B cell (primary cell): Measurements from ENCODE around the gene SNAPC5. TPM values are rescaled to one million over a fixed set of nuclear protein-coding genes. Genes with fewer than 3 reads are reported as not detected.

ENCODE experiments used
- ATAC-seq: fragments of 200-7000 bp; cut with Tn5 transposase; one replicate; pipeline ENCODE4 v1.10.0; 2021; ENCODE audit warnings: low read depth, mild to moderate bottlenecking, moderate number of reproducible peaks, moderate library complexity
- CTCF ChIA-PET: fragments of 350-600 bp; sonication (Branson Sonifier 250); formaldehyde crosslinking; loops from one replicate; lab custom pipeline; 2021; ENCODE audit warnings: antibody characterized with exemption, inconsistent platforms; lab: Charles Lee
- POLR2A ChIA-PET: fragments of 350-600 bp; sonication (Branson Sonifier 250); formaldehyde crosslinking; loops from one replicate; lab custom pipeline; 2021; ENCODE audit warnings: antibody characterized with exemption; lab: Charles Lee
- DNase-seq: peaks from one replicate; pipeline ENCODE4 v3.0.0; 2013
- H2AFZ ChIP-seq: 2 replicates; pipeline ENCODE4 v1.6.1; 2012; ENCODE audit warnings: mild to moderate bottlenecking, low read depth, low read length; ENCODE audit not compliant: insufficient read depth, poor library complexity, severe bottlenecking
- H3K27ac ChIP-seq, 2 donors: 1 replicate in 1 of 2; 2 replicates in 1 of 2; pipeline ENCODE4 v1.5.1; 2012 to 2013; ENCODE audit warnings: low read length in 2 of 2, mild to moderate bottlenecking in 2 of 2, moderate library complexity in 1 of 2
- H3K27me3 ChIP-seq, 4 experiments: fragments of 200-600 bp in 1 of 4; sonication (generic) in 1 of 4; replicated peaks in 1 of 4; 1 replicate in 2 of 4; 2 replicates in 2 of 4; pipeline versions ENCODE4 v1.6.1 to v1.7.0; 2013 to 2016; ENCODE audit warnings: low read length in 3 of 4, mild to moderate bottlenecking in 2 of 4, mixed read lengths in 1 of 4, moderate library complexity in 1 of 4; ENCODE audit not compliant: insufficient read depth in 4 of 4, control insufficient read depth in 3 of 4; ENCODE audit errors: control extremely low read depth in 1 of 4
- H3K36me3 ChIP-seq, 2 experiments: replicated peaks in 1 of 2; 1 replicate in 1 of 2; 2 replicates in 1 of 2; pipeline versions ENCODE4 v1.6.1 to v1.7.1; 2013; ENCODE audit warnings: low read length in 1 of 2; ENCODE audit not compliant: insufficient read depth in 2 of 2, control insufficient read depth in 1 of 2; ENCODE audit errors: control extremely low read depth in 1 of 2, extremely low read depth in 1 of 2
- H3K4me1 ChIP-seq, 2 donors: fragments of 200-600 bp in 1 of 2; sonication (generic) in 1 of 2; 1 replicate in 1 of 2; 2 replicates in 1 of 2; pipeline versions ENCODE4 v1.5.1 to v1.6.1; 2013 to 2017; ENCODE audit warnings: low read length in 2 of 2; ENCODE audit not compliant: control insufficient read depth in 2 of 2, insufficient read depth in 2 of 2
- H3K4me2 ChIP-seq: replicated peaks from 2 replicates; pipeline ENCODE3; 2012; ENCODE audit warnings: mild to moderate bottlenecking, low read depth, low read length; ENCODE audit not compliant: poor library complexity, severe bottlenecking
- H3K4me3 ChIP-seq, 5 experiments: fragments of 200-600 bp in 1 of 5; sonication (generic) in 1 of 5; 1 replicate in 3 of 5; 2 replicates in 2 of 5; pipeline versions ENCODE4 v1.5.1 to v1.7.0; 2011 to 2016; ENCODE audit warnings: low read length in 4 of 5, mild to moderate bottlenecking in 4 of 5, low read depth in 2 of 5, control low read depth in 1 of 5, moderate library complexity in 1 of 5; ENCODE audit not compliant: insufficient read depth in 1 of 5; ENCODE audit errors: control extremely low read depth in 1 of 5, extremely low read depth in 1 of 5
- H3K79me2 ChIP-seq: fragments of 200-600 bp; sonication (generic); one replicate; pipeline ENCODE4 v1.6.0; 2016; ENCODE audit warnings: low read length; ENCODE audit not compliant: control insufficient read depth, insufficient read depth
- H3K9ac ChIP-seq: fragments of 200-600 bp; sonication (generic); 2 replicates; pipeline ENCODE4 v1.6.1; 2017; ENCODE audit warnings: mild to moderate bottlenecking, low read length, moderate library complexity
- H3K9me3 ChIP-seq, 3 donors: one replicate each; pipeline versions ENCODE4 v1.6.1 to v1.7.1; 2013; ENCODE audit warnings: low read length in 2 of 3; ENCODE audit not compliant: control insufficient read depth in 2 of 3, insufficient read depth in 1 of 3; ENCODE audit errors: control extremely low read depth in 1 of 3
- H4K20me1 ChIP-seq: 2 replicates; pipeline ENCODE4 v1.6.0; 2012; ENCODE audit warnings: mild to moderate bottlenecking, low read length; ENCODE audit not compliant: insufficient read depth, control insufficient read depth, poor library complexity, severe bottlenecking
- H3K27ac Mint-ChIP-seq: one replicate; pipeline ENCODE4 v1.8.0; 2021; ENCODE audit warnings: mixed read lengths
- H3K27me3 Mint-ChIP-seq: one replicate; pipeline ENCODE4 v1.8.0; 2021; ENCODE audit warnings: mixed read lengths
- H3K4me1 Mint-ChIP-seq: one replicate; pipeline ENCODE4 v1.8.0; 2021; ENCODE audit warnings: mixed read lengths
- H3K4me3 Mint-ChIP-seq: one replicate; pipeline ENCODE4 v1.8.0; 2021; ENCODE audit warnings: mixed read lengths
- H3K9me3 Mint-ChIP-seq: one replicate; pipeline ENCODE4 v1.8.0; 2022; ENCODE audit warnings: mixed read lengths; ENCODE audit not compliant: insufficient read depth
- EZH2 ChIP-seq: IDR thresholded peaks from 2 replicates; pipeline ENCODE4 v1.6.1; 2012; ENCODE audit warnings: borderline replicate concordance, low read depth, mild to moderate bottlenecking, moderate library complexity, low read length; ENCODE audit not compliant: insufficient read depth, poor library complexity, severe bottlenecking
- WGBS: methylation state at CpG from one replicate; pipeline ENCODE4 v1.1.5; 2013; ENCODE audit warnings: missing lambda C conversion rate; ENCODE audit not compliant: insufficient coverage; 5-methylcytosine and 5-hydroxymethylcytosine counted together
- intact Hi-C: fragments of 100-400 bp; cut with micrococcal nuclease; formaldehyde crosslinking; loops from one replicate; pipeline ENCODE4 v1.10.0; 2022
- polyA plus RNA-seq: library from polyadenylated mRNA; depleted of rRNA; stranded (reverse); fragments of >200 nt; gene quantifications from 2 replicates; pipeline ENCODE4 v1.2.3, GENCODE V29; 2012
- total RNA-seq, 2 donors: library from RNA; stranded (reverse); fragments of 120-200 nt in 1 of 2; gene quantifications; 1 replicate in 1 of 2; 2 replicates in 1 of 2; pipeline versions ENCODE4 v1.2.3 to v1.2.4, GENCODE V29; 2013 to 2022
- TF ChIP-seq, protein P1 (sequence below): fragments of 200-600 bp; IDR thresholded peaks from one replicate; pipeline ENCODE4 v1.8.0; 2022; ENCODE audit warnings: antibody characterized with exemption, mild to moderate bottlenecking

SNAPC5 gene
- total and polyA plus RNA-seq, 2 donors (not counting 1 experiment from before 2014, with no cell fraction given): 21.6 to 28.5 TPM

DNA sequence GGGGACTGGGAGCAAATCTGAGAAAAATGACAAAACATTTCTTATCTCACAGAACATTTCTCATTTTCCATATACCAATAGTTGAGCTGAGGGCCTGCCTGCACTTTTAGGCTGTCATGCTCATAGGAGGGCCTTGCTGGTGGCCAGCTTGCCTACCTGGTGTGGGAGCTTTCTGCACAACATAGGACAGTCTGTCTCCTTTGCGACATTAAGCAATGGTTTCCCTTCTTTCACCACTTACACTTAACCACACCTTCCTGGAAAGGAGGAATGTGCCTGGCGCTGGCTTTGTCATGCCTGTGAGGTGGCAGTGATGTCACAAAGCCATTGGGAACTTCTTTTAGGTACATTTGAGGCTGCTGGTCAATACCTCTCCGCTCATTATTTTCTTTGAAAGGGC lies 5.7 kb downstream of the SNAPC5 start:
- ATAC-seq (no peak), DNase-seq (no peak)
- no peak overlapping the region for H3K4me3 ChIP-seq
- WGBS: 100% methylated on average over 1 of the region's 3 CpGs
- H3K4me3 Mint-ChIP-seq: no peak overlapping the region
- no peaks in the 10 kb centered on the region for H4K20me1 ChIP-seq
- intact Hi-C loops: loop anchor here (10.0 kb wide), 1 partner anchor 957 kb away; the partner anchor contains the start of gene HACD3
- H3K4me2 ChIP-seq: no peak overlapping the region
- ChIA-PET CTCF (interaction anchor here (0.6 to 1.4 kb wide), 3 partner anchors 104 to 238 kb away, joined by 3 to 4 read pairs (median 3); no protein-coding TSS in a partner anchor), POLR2A (no interaction called here)
- H3K9me3 ChIP-seq: no peaks in the 10 kb centered on the region
- H2AFZ ChIP-seq: no peak overlapping the region
- peaks cover 30 to 83% of the 10 kb centered on the region in 2 experiments for H3K36me3 ChIP-seq
- TF ChIP-seq EZH2: no peak
- TF ChIP-seq, protein P1, sequence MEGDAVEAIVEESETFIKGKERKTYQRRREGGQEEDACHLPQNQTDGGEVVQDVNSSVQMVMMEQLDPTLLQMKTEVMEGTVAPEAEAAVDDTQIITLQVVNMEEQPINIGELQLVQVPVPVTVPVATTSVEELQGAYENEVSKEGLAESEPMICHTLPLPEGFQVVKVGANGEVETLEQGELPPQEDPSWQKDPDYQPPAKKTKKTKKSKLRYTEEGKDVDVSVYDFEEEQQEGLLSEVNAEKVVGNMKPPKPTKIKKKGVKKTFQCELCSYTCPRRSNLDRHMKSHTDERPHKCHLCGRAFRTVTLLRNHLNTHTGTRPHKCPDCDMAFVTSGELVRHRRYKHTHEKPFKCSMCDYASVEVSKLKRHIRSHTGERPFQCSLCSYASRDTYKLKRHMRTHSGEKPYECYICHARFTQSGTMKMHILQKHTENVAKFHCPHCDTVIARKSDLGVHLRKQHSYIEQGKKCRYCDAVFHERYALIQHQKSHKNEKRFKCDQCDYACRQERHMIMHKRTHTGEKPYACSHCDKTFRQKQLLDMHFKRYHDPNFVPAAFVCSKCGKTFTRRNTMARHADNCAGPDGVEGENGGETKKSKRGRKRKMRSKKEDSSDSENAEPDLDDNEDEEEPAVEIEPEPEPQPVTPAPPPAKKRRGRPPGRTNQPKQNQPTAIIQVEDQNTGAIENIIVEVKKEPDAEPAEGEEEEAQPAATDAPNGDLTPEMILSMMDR: no peak
- H3K9me3 Mint-ChIP-seq: no peaks in the 10 kb centered on the region
- peak overlapping the region in 1 of 2 donors; percentile 19 for H3K27ac ChIP-seq
- no peaks in the 10 kb centered on the region for H3K27me3 ChIP-seq
- H3K4me1 Mint-ChIP-seq: peaks cover 6% of the 10 kb centered on the region
- no peak overlapping the region for H3K27ac Mint-ChIP-seq
- peaks cover 6 to 8% of the 10 kb centered on the region in 2 donors for H3K4me1 ChIP-seq
- H3K79me2 ChIP-seq: peaks cover 18% of the 10 kb centered on the region
- no peak overlapping the region for H3K9ac ChIP-seq
- no peaks in the 10 kb centered on the region for H3K27me3 Mint-ChIP-seq

DNA sequence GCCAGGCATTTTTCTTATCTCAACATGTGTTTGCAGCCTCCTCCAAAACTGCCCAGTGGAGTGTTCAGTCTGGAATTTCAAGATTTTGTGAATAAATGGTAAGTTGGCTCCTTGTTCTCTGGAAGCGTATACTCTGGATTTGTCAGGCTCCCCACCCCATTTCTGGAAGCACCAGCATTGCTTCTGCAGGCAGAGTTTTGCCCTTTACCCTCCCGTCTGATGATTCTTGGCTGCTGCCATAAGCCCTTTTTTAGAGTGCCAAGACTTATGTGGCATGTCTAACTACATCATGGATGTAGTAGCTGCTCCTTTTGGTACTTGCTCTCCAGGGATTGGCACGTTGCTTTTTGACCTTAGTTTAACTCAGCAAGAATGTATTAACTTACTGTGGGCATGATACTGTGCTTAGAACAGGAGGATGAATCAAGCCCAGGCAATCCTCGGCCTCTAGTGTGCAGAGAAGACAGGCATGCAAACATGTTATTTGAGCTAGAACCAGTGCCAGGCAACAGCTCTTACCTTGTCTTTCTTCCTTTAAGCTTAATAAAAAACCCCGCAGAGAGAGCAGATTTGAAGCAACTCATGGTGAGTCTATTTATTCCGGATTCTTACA lies 8.3 kb downstream of the SNAPC5 start:
- ChIA-PET CTCF (interaction anchor here (0.6 to 0.9 kb wide), 2 partner anchors 10 to 103 kb away, joined by 3 to 4 read pairs; partner anchors contain the start of gene MAP2K1), POLR2A (no interaction called here)
- Histone ChIP-seq H3K4me2 (no peak overlapping the region), H3K4me3 (no peak overlapping the region), H3K79me2 (no peaks in the 10 kb centered on the region), H3K9ac (no peak overlapping the region), H3K36me3 (peaks cover 30 to 92% of the 10 kb centered on the region in 2 experiments), H3K27me3 (no peaks in the 10 kb centered on the region), H3K9me3 (no peaks in the 10 kb centered on the region), H3K4me1 (no peaks in the 10 kb centered on the region), H4K20me1 (no peaks in the 10 kb centered on the region), H2AFZ (no peak overlapping the region), H3K27ac (no peak overlapping the region)
- ATAC-seq (no peak), DNase-seq (no peak)
- WGBS: 92% methylated on average over 5 of the region's 6 CpGs
- H3K9me3 Mint-ChIP-seq: no peaks in the 10 kb centered on the region
- no peaks in the 10 kb centered on the region for H3K4me1 Mint-ChIP-seq
- intact Hi-C loops: no loop called here
- TF ChIP-seq, protein P1: no peak
- no peak for TF ChIP-seq EZH2
- H3K4me3 Mint-ChIP-seq: no peak overlapping the region
- H3K27ac Mint-ChIP-seq: no peak overlapping the region
- no peaks in the 10 kb centered on the region for H3K27me3 Mint-ChIP-seq
